ENCODE measurements around the gene RAB8B.

The RAB8B gene

GRCh38 chr15:63212050-63213004 is 22.9 kb downstream of the RAB8B start:
- peak; percentile 64 for DNase-seq (ENCODE audit: low read depth)
- no peak for TF ChIP-seq CTCF (IDR thresholded peaks at IDR 0.05; ENCODE audit: insufficient read depth, low read depth, low read length, missing control alignments)
- no peak overlapping the region for H3K4me3 ChIP-seq (ENCODE audit: low read length)

- no peak overlapping the region for H3K4me3 ChIP-seq (ENCODE audit: low read length)
- DNase-seq (ENCODE audit: low read depth): peak; percentile 92
- TF ChIP-seq CTCF (IDR thresholded peaks at IDR 0.05; ENCODE audit: insufficient read depth, low read depth, low read length, missing control alignments): no peak
Measured at GRCh38 chr15:63218100-63218808, 28.8 kb downstream of the RAB8B start.

- no peak for TF ChIP-seq CTCF (IDR thresholded peaks at IDR 0.05; ENCODE audit: insufficient read depth, low read depth, low read length, missing control alignments)
- no peak for DNase-seq (ENCODE audit: low read depth)
- H3K4me3 ChIP-seq (ENCODE audit: low read length): no peak overlapping the region
Measured at GRCh38 chr15:63219196-63219710, 29.8 kb downstream of the RAB8B start.

- TF ChIP-seq CTCF (IDR thresholded peaks at IDR 0.05; ENCODE audit: insufficient read depth, low read depth, low read length, missing control alignments): no peak
- DNase-seq (ENCODE audit: low read depth): peak; percentile 56
Measured at GRCh38 chr15:63221346-63221745, 31.9 kb downstream of the RAB8B start.

GRCh38 chr15:63223463-63223862 is 34.1 kb downstream of the RAB8B start:
- no peak overlapping the region for H3K4me3 ChIP-seq (ENCODE audit: low read length)
- peak; percentile 90 for DNase-seq (ENCODE audit: low read depth)
- no peak for TF ChIP-seq CTCF (IDR thresholded peaks at IDR 0.05; ENCODE audit: insufficient read depth, low read depth, low read length, missing control alignments)

More at GRCh38 chr15:63221346-63221745, 31.9 kb downstream of the RAB8B start:
- no peak overlapping the region for H3K4me3 ChIP-seq (ENCODE audit: low read length)

- DNase-seq (ENCODE audit: low read depth): no peak
- TF ChIP-seq CTCF (IDR thresholded peaks at IDR 0.05; ENCODE audit: insufficient read depth, low read depth, low read length, missing control alignments): no peak
- H3K4me3 ChIP-seq (ENCODE audit: low read length): no peak overlapping the region
Measured at GRCh38 chr15:63225381-63225780, 36.0 kb downstream of the RAB8B start.

Data from epithelial cell of esophagus (primary cell).